ENCODE measurements around the gene SPNS2. TPM values are rescaled to one million over a fixed set of nuclear protein-coding genes. Genes with fewer than 3 reads are reported as not detected.
A peak's percentile ranks its signal among the peaks of the same experiment; 100 is the strongest.

Gene SPNS2
- total RNA-seq, 1 donor from 2014 or later: 45.6 TPM

GRCh38 chr17:4548721-4549531 is 50.2 kb downstream of the SPNS2 start:
- no peak for DNase-seq (ENCODE audit: low read depth in 2 of 2)

- no peak for DNase-seq (ENCODE audit: low read depth in 2 of 2)
Observed at GRCh38 chr17:4549781-4550533, 51.3 kb downstream of the SPNS2 start.

DNA sequence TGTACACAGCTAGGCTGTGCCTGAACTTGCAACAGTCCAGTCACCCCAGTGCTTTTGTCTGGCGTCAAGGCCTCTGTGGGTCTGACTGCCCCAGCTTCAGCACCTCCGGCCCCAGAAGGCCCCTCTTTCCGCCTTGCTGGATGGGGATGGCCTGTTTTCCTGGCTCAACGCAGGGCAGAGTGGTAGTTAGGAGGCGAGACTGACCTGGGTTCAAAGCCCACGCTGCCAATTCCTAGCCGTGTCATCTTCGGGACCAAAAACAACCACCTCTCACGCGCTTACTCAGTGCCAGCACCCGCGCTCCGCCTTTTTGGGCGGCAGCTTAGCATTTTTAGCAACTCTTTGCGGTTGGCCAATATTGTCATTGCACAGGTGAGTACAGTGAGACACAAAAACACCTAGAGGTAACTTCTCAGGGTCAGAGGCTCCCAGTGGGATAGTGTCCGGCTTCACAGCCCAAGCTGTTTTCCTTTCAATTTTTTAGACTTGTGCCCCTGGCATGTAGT is 51.9 kb downstream of the SPNS2 start:
- DNase-seq (ENCODE audit: low read depth in 2 of 2): no peak

DNA sequence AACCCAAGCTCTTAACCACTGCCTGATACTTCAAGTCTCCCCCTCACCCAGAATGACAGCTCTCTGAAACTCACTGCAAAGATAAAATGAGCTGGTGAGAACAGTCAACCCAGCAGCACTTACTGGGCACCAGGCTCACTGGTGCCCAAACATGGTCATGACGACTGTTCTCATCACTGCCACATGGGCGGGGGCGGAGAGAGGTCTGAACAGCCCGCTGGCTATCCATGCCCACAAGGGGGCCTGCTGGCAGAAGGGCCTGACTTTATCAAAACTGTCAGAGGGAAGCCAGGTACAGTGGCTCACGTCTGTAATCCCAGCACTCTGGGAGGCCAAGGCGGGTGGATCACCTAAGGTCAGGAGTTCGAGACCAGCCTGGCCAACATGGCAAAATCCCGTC is 52.5 kb downstream of the SPNS2 start:
- DNase-seq (ENCODE audit: low read depth in 2 of 2): no peak

GRCh38 chr17:4551796-4552525 is 53.3 kb downstream of the SPNS2 start:
- DNase-seq (ENCODE audit: low read depth in 2 of 2): no peak

DNA sequence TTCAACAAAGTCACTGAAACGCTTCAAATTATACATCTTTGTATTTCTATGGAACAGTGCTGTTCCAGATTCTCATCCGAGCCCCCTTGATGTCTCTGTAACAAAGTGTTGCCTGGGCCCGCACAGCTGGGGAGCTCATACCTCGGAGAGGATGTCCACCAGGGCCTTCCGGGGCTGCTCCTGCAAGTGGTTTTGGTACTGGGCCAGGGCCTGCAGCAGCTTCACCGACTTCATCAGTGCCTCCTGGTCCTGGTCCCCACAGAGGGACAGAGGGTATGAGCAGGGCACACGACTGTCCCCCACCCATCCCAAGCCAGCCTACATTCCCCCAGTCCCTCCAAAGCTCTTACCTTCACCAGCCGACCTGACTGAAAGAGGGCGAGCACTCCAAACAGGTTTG is 55.0 kb downstream of the SPNS2 start:
- no peak for DNase-seq (ENCODE audit: low read depth in 2 of 2)

DNA sequence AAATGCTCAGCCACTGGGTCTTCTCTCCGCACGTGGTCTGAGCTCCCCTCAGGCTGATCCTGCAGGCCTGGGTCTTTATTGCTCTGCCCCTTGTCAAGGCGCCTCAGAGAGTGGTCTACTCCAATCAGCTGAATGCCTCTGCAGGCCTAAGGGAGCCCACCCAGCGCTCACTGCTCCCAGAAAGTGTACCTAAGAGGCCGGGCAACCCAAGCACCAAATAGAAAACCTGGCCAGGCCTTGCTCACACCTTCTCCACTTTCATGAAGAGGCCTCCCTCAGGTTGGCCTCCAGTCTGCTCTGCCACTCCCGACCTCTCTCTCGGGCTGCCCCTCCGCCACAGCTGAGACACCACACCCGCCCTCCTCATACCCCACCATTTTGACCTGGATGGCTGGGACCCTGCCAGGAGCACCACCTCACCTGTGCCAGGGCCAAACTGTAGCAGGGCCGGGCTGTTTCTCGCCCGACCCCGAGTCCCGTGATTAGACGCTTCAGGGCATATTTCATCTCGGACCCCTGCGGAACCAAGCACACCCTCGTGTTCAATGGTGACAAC is 55.8 kb downstream of the SPNS2 start:
- DNase-seq (ENCODE audit: low read depth in 2 of 2): no peak

DNA sequence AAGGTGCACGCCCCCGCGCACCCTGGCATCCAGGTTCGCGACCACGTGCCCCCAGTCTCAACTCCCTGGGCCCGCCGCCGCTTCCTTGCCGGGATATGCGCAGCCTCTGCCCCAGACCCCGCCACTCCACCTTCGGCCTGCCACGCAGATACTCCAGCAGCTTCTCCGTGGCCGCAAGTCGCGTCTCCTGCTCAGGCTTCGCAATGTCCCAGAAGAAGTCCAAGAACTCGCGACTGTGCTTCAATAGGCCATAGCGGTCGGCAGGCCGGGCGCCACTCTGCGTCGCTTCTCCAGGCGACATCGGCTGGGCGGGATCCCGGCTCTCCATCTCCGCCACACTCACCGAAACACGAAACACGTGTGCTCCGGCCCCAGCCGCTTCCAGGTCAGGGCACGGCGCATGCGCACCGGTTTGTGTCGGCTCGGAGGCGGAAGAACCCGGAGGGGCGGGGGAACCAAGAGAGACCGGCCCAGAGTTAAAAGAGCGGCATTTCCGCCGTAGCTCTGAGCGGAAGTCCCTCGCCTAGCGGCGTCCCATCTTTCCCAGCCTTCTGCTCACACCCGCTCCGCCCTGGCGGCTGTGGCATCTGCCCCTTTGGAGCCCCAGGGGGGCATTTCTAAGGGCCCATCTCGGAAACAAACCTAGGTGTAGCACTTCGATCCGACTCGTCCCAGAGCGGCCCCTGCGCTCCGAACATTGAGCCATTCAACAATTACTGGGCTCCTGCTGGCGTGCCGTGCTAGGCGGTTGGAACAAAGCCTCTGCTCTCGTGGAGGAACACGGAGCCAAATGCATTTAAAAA is 56.5 kb downstream of the SPNS2 start, which contains the start of gene MYBBP1A:
MYBBP1A (minus strand) TSS at position 388 of the 803 bp plus-strand sequence; CDS start at position 328, 60 bp downstream.
- peak; percentile 91 to 94 for DNase-seq (ENCODE audit: low read depth in 2 of 2)

DNA sequence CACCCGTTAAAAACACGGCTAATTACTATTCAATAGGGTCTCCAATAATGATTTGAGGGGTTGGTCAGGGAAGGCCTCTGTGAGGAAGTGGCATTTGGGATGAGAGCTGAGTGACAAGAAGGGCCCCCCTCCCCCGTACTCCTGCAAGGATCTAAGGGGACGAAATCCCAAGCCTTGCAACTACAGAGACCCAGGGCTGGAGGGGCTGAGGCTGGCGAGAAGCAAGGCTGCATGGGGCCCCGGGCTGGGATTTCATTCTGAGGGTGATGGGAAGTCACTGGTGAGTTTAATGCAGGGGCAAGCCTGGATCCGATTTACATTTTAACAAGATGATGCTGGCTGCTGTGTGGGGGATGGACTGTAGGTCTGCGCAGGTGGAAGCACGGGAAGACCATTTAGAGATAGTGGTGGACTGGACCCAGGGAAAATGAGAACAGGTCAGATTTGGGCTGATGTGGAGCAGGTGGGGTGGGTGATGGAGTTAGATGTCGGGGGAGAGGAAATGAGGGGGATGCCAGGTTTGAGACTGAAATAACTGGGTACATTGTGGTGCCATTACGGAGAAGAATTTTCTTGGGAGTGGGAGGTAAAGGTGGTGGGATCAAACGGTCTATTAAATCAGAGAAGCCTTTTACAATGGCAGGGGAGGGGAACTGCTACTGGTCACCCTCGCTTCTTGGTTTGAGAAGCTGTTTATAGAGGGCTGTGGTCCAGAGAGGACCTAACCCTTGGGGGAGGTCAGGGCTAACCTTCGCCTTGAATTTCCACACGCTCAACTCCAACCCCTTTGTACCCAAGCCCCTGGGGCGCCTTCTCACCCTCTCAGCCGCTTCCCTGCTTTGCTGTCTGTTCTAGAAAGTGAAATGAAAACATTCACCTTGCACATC is 57.4 kb downstream of the SPNS2 start:
- DNase-seq (ENCODE audit: low read depth in 2 of 2): no peak

DNA sequence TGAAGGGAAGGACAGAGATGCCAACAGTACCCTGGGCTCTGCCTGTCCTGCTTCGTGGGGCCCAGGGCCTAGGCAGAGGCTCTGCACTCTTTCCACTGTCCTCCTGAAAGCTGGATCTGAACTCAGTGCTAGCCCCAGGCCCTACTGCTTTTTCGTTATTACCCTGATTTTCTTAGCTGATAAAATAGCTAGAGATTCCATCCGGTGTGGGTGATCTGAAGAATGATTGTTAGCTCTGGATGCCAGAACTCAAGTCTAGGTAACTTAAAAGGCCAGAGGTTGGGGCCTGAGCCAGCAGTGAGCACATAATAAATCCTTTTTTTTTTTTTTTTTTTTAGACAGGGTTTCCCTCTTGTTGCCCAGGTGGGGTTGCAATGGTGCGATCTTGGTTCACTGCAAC is 58.3 kb downstream of the SPNS2 start:
- DNase-seq (ENCODE audit: low read depth in 2 of 2): no peak

GRCh38 chr17:4557626-4558346 is 59.1 kb downstream of the SPNS2 start:
- DNase-seq (ENCODE audit: low read depth in 2 of 2): no peak

GRCh38 chr17:4558347-4558971 is 59.8 kb downstream of the SPNS2 start:
- DNase-seq (ENCODE audit: low read depth in 2 of 2): no peak

GRCh38 chr17:4559139-4559791 is 60.6 kb downstream of the SPNS2 start:
- no peak for DNase-seq (ENCODE audit: low read depth in 2 of 2)

- DNase-seq (ENCODE audit: low read depth in 2 of 2): no peak
Observed at GRCh38 chr17:4559966-4560365, 61.3 kb downstream of the SPNS2 start.

GRCh38 chr17:4560421-4560820 is 61.7 kb downstream of the SPNS2 start, which contains the start of gene GGT6:
GGT6 (minus strand) TSS chr17:4560577; CDS start chr17:4560521, 56 bp downstream.
- no peak for DNase-seq (ENCODE audit: low read depth in 2 of 2)

- no peak for DNase-seq (ENCODE audit: low read depth in 2 of 2)
Observed at GRCh38 chr17:4560837-4561256, 62.2 kb downstream of the SPNS2 start.

- no peak for DNase-seq (ENCODE audit: low read depth in 2 of 2)
Observed at GRCh38 chr17:4562015-4562969, 63.6 kb downstream of the SPNS2 start.
